CD4-positive, alpha-beta memory T cell (primary cell): ENCODE results near the gene GPAM. TPM values are rescaled to one million over a fixed set of nuclear protein-coding genes. Genes with fewer than 3 reads are reported as not detected.

Source experiments
- CTCF ChIA-PET: fragments of 350-600 bp; sonication (Branson Sonifier 250); formaldehyde crosslinking; loops from one replicate; lab custom pipeline; 2021; ENCODE audit warnings: inconsistent platforms; ENCODE audit not compliant: partially characterized antibody; lab: Charles Lee
- POLR2A ChIA-PET: fragments of 350-600 bp; sonication (Branson Sonifier 250); formaldehyde crosslinking; loops from one replicate; lab custom pipeline; 2021; ENCODE audit not compliant: partially characterized antibody; lab: Charles Lee
- DNase-seq, 5 donors: peaks; one replicate each; pipeline versions ENCODE4 v3.0.0 to v3.0.0-alpha.2; 2020 to 2022; ENCODE audit warnings: mixed read lengths in 1 of 5
- H3K27ac ChIP-seq: one replicate; pipeline ENCODE4 v1.7.0; 2013; ENCODE audit warnings: low read depth, low read length
- H3K27me3 ChIP-seq: 2 replicates; pipeline ENCODE4 v1.7.0; 2013; ENCODE audit warnings: mild to moderate bottlenecking, low read length, moderate library complexity; ENCODE audit not compliant: insufficient read depth
- H3K36me3 ChIP-seq: 2 replicates; pipeline ENCODE4 v1.7.0; 2013; ENCODE audit warnings: mild to moderate bottlenecking, low read length, moderate library complexity; ENCODE audit not compliant: insufficient read depth
- H3K4me1 ChIP-seq: 2 replicates; pipeline ENCODE4 v1.7.0; 2013; ENCODE audit warnings: mild to moderate bottlenecking, low read length, moderate library complexity; ENCODE audit not compliant: insufficient read depth
- H3K4me3 ChIP-seq, 2 donors: one replicate each; pipeline ENCODE4 v1.7.0; 2013; ENCODE audit warnings: low read length in 2 of 2, mild to moderate bottlenecking in 1 of 2
- H3K9me3 ChIP-seq, 2 donors: one replicate each; pipeline ENCODE4 v1.7.0; 2013; ENCODE audit warnings: low read length in 2 of 2, control low read depth in 1 of 2; ENCODE audit not compliant: control insufficient read depth in 1 of 2
- H3K27ac Mint-ChIP-seq, 7 donors: one replicate each; pipeline ENCODE4 v1.8.0; 2020 to 2021; ENCODE audit warnings: mixed read lengths in 7 of 7, mild to moderate bottlenecking in 6 of 7, inconsistent platforms in 3 of 7, moderate library complexity in 3 of 7
- H3K27me3 Mint-ChIP-seq, 2 donors: one replicate each; pipeline ENCODE4 v1.8.0; 2020 to 2021; ENCODE audit warnings: mixed read lengths in 2 of 2
- H3K36me3 Mint-ChIP-seq, 2 donors: one replicate each; pipeline ENCODE4 v1.8.0; 2020 to 2021; ENCODE audit warnings: mixed read lengths in 2 of 2, inconsistent platforms in 1 of 2, mild to moderate bottlenecking in 1 of 2
- H3K4me1 Mint-ChIP-seq, 4 donors: one replicate each; pipeline ENCODE4 v1.8.0; 2020 to 2021; ENCODE audit warnings: mixed read lengths in 4 of 4, mild to moderate bottlenecking in 1 of 4
- H3K4me3 Mint-ChIP-seq, 8 donors: one replicate each; pipeline ENCODE4 v1.8.0; 2020 to 2021; ENCODE audit warnings: mixed read lengths in 8 of 8, mild to moderate bottlenecking in 7 of 8, moderate library complexity in 6 of 8, inconsistent platforms in 3 of 8
- H3K9me3 Mint-ChIP-seq, 8 donors: one replicate each; pipeline ENCODE4 v1.8.0; 2020 to 2021; ENCODE audit warnings: mixed read lengths in 8 of 8, mild to moderate bottlenecking in 5 of 8, inconsistent platforms in 3 of 8, moderate library complexity in 1 of 8
- intact Hi-C: fragments of 100-400 bp; cut with micrococcal nuclease; formaldehyde crosslinking; loops from one replicate; pipeline ENCODE4 v1.15.1; 2023
- polyA plus RNA-seq, 2 donors: library from polyadenylated mRNA; unstranded; fragments of 300-500 nt; fragmentation: Illumina TruSeq; gene quantifications; one replicate each; pipeline ENCODE4 v1.2.3, GENCODE V29; 2021
- total RNA-seq, 2 experiments: library from RNA; stranded (reverse); gene quantifications; one replicate each; pipeline ENCODE4 v1.2.3, GENCODE V29; 2021

The GPAM gene
- total and polyA plus RNA-seq, 4 experiments from 2014 or later = 1.9 to 8.8 (median 4.2) TPM

GRCh38 chr10:112222799-112223198, 39.2 kb upstream of the GPAM start:
- Histone ChIP-seq H3K36me3 (no peaks in the 10 kb centered on the region), H3K4me1 (no peaks in the 10 kb centered on the region), H3K9me3 (no peaks in the 10 kb centered on the region), H3K27ac (no peak overlapping the region), H3K4me3 (no peak overlapping the region), H3K27me3 (no peaks in the 10 kb centered on the region)
- no peak overlapping the region for H3K27ac Mint-ChIP-seq
- ChIA-PET CTCF (no interaction called here), POLR2A (no interaction called here)
- no peak overlapping the region for H3K4me3 Mint-ChIP-seq
- peaks cover 0 to 12% (median 4%) of the 10 kb centered on the region in 8 donors for H3K9me3 Mint-ChIP-seq
- peaks cover 10 to 11% of the 10 kb centered on the region in 2 donors for H3K27me3 Mint-ChIP-seq
- intact Hi-C loops = no loop called here
- no peak for DNase-seq
- no peaks in the 10 kb centered on the region for H3K36me3 Mint-ChIP-seq
- no peaks in the 10 kb centered on the region for H3K4me1 Mint-ChIP-seq

GRCh38 chr10:112221545-112221944, 38.0 kb upstream of the GPAM start:
- Mint-ChIP-seq H3K36me3 (no peaks in the 10 kb centered on the region), H3K9me3 (peaks cover 0 to 12% (median 4%) of the 10 kb centered on the region in 8 donors), H3K27me3 (peaks cover 5 to 9% of the 10 kb centered on the region in 2 donors), H3K4me1 (no peaks in the 10 kb centered on the region), H3K4me3 (no peak overlapping the region), H3K27ac (no peak overlapping the region)
- no peak for DNase-seq
- intact Hi-C loops = no loop called here
- ChIA-PET CTCF (no interaction called here), POLR2A (no interaction called here)
- Histone ChIP-seq H3K4me1 (no peaks in the 10 kb centered on the region), H3K36me3 (no peaks in the 10 kb centered on the region), H3K4me3 (no peak overlapping the region), H3K27me3 (no peaks in the 10 kb centered on the region), H3K9me3 (no peaks in the 10 kb centered on the region), H3K27ac (no peak overlapping the region)

GRCh38 chr10:112218960-112219359, 35.4 kb upstream of the GPAM start:
- H3K36me3 ChIP-seq = no peaks in the 10 kb centered on the region
- no peak overlapping the region for H3K27ac ChIP-seq
- H3K27me3 Mint-ChIP-seq = peaks cover 4 to 10% of the 10 kb centered on the region in 2 donors
- no peak overlapping the region for H3K27ac Mint-ChIP-seq
- intact Hi-C loops = no loop called here
- no peak overlapping the region for H3K4me3 ChIP-seq
- no peaks in the 10 kb centered on the region for H3K9me3 ChIP-seq
- no peaks in the 10 kb centered on the region for H3K27me3 ChIP-seq
- no peaks in the 10 kb centered on the region for H3K4me1 ChIP-seq
- CTCF ChIA-PET = no interaction called here
- POLR2A ChIA-PET = no interaction called here
- H3K36me3 Mint-ChIP-seq = no peaks in the 10 kb centered on the region
- no peak for DNase-seq
- H3K9me3 Mint-ChIP-seq = peaks cover 0 to 12% (median 4%) of the 10 kb centered on the region in 8 donors
- H3K4me1 Mint-ChIP-seq = no peaks in the 10 kb centered on the region
- H3K4me3 Mint-ChIP-seq = no peak overlapping the region

- H3K9me3 ChIP-seq = no peaks in the 10 kb centered on the region
- intact Hi-C loops = no loop called here
- Mint-ChIP-seq H3K27ac (no peak overlapping the region), H3K27me3 (peaks cover 4 to 17% of the 10 kb centered on the region in 2 donors), H3K4me1 (no peaks in the 10 kb centered on the region), H3K9me3 (peaks cover 0 to 12% (median 4%) of the 10 kb centered on the region in 8 donors), H3K36me3 (no peaks in the 10 kb centered on the region), H3K4me3 (no peak overlapping the region)
- DNase-seq = no peak
- no peaks in the 10 kb centered on the region for H3K4me1 ChIP-seq
- H3K4me3 ChIP-seq = no peak overlapping the region
- no peak overlapping the region for H3K27ac ChIP-seq
- POLR2A ChIA-PET = no interaction called here
- no peaks in the 10 kb centered on the region for H3K27me3 ChIP-seq
- H3K36me3 ChIP-seq = no peaks in the 10 kb centered on the region
- CTCF ChIA-PET = no interaction called here
Measured at GRCh38 chr10:112218036-112218390, 34.4 kb upstream of the GPAM start.

- CTCF ChIA-PET = no interaction called here
- intact Hi-C loops = no loop called here
- POLR2A ChIA-PET = no interaction called here
- H3K27ac ChIP-seq = no peak overlapping the region
- H3K4me3 Mint-ChIP-seq = no peak overlapping the region
- H3K9me3 ChIP-seq = no peaks in the 10 kb centered on the region
- peaks cover 0 to 12% (median 4%) of the 10 kb centered on the region in 8 donors for H3K9me3 Mint-ChIP-seq
- no peaks in the 10 kb centered on the region for H3K36me3 Mint-ChIP-seq
- H3K27me3 ChIP-seq = no peaks in the 10 kb centered on the region
- H3K4me3 ChIP-seq = no peak overlapping the region
- H3K4me1 Mint-ChIP-seq = no peaks in the 10 kb centered on the region
- DNase-seq = no peak
- H3K27ac Mint-ChIP-seq = no peak overlapping the region
- peaks cover 4 to 20% of the 10 kb centered on the region in 2 donors for H3K27me3 Mint-ChIP-seq
- H3K36me3 ChIP-seq = no peaks in the 10 kb centered on the region
- H3K4me1 ChIP-seq = no peaks in the 10 kb centered on the region
Measured at GRCh38 chr10:112217386-112218035, 33.9 kb upstream of the GPAM start.

- intact Hi-C loops = no loop called here
- H3K4me3 Mint-ChIP-seq = no peak overlapping the region
- no peak overlapping the region for H3K27ac ChIP-seq
- H3K27me3 ChIP-seq = no peaks in the 10 kb centered on the region
- H3K36me3 ChIP-seq = no peaks in the 10 kb centered on the region
- H3K4me1 ChIP-seq = no peaks in the 10 kb centered on the region
- no peaks in the 10 kb centered on the region for H3K4me1 Mint-ChIP-seq
- ChIA-PET POLR2A (no interaction called here), CTCF (no interaction called here)
- H3K27me3 Mint-ChIP-seq = peaks cover 4 to 20% of the 10 kb centered on the region in 2 donors
- no peak for DNase-seq
- no peaks in the 10 kb centered on the region for H3K9me3 ChIP-seq
- peaks cover 0 to 12% (median 4%) of the 10 kb centered on the region in 8 donors for H3K9me3 Mint-ChIP-seq
- H3K36me3 Mint-ChIP-seq = no peaks in the 10 kb centered on the region
- no peak overlapping the region for H3K4me3 ChIP-seq
- H3K27ac Mint-ChIP-seq = no peak overlapping the region
Measured at GRCh38 chr10:112216966-112217365, 33.4 kb upstream of the GPAM start.

GRCh38 chr10:112216151-112216550, 32.6 kb upstream of the GPAM start:
- Mint-ChIP-seq H3K4me3 (no peak overlapping the region), H3K9me3 (peaks cover 0 to 12% (median 4%) of the 10 kb centered on the region in 8 donors), H3K27me3 (peaks cover 4 to 26% of the 10 kb centered on the region in 2 donors), H3K27ac (no peak overlapping the region), H3K36me3 (no peaks in the 10 kb centered on the region), H3K4me1 (no peaks in the 10 kb centered on the region)
- CTCF ChIA-PET = no interaction called here
- intact Hi-C loops = no loop called here
- Histone ChIP-seq H3K27me3 (no peaks in the 10 kb centered on the region), H3K36me3 (no peaks in the 10 kb centered on the region), H3K4me3 (no peak overlapping the region), H3K27ac (no peak overlapping the region), H3K4me1 (no peaks in the 10 kb centered on the region), H3K9me3 (no peaks in the 10 kb centered on the region)
- POLR2A ChIA-PET = no interaction called here
- DNase-seq = no peak
